OCI-LY7 (cell line): ENCODE data around the gene IKZF3.

ENCODE experiments used
- CTCF ChIP-seq: fragments of 200-600 bp; sonication (generic); conservative IDR thresholded peaks from 2 replicates; pipeline ENCODE4 v1.5.1; 2014; ENCODE audit warnings: mild to moderate bottlenecking, antibody characterized with exemption, low read length, moderate library complexity, mixed read lengths
- EZH2phosphoT487 ChIP-seq: fragments of 200-600 bp; sonication (generic); IDR thresholded peaks from 2 replicates; pipeline ENCODE4 v1.6.1; 2018; ENCODE audit warnings: low read depth, borderline replicate concordance, mild to moderate bottlenecking, mixed run types, antibody characterized with exemption, low read length, moderate library complexity, mixed read lengths

GRCh38 chr17:39800540-39800939 is 63.6 kb downstream of the IKZF3 start:
- TF ChIP-seq CTCF = no peak
- TF ChIP-seq EZH2phosphoT487 = no peak
